HG03025 (cell line): ENCODE results near the gene SLX4IP.
A peak's percentile ranks its signal among the peaks of the same experiment; 100 is the strongest.

Experiments used
- ATAC-seq: cut with Tn5 transposase; IDR thresholded peaks from one replicate; pipeline ENCODE4 v1.9.1; 2021; ENCODE audit warnings: mild to moderate bottlenecking, moderate library complexity; ENCODE audit not compliant: unreplicated experiment, low FRiP score

SLX4IP gene

GRCh38 chr20:10490257-10490656, 55.2 kb downstream of the SLX4IP start:
- ATAC-seq, result no peak

DNA sequence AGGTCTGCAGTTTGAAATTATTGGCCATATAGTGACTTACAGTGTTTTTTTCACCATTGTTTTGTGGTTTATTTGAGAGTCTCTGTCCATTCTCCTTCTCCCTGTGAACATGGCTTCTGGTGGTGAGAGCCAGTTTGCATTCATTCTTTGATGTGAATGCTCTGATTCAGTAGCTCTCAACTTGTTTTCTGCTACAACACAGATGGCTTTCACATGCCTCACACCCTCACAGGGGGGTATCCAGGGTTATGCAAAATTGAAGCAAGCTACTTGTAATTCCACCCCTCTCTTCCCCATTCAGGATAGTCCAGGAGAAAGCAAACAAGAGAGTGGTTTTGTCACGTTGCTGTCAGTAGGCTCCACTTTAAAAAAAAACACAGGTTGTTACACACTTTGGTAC, 55.6 kb downstream of the SLX4IP start:
- ATAC-seq, result no peak

- ATAC-seq, result no peak
Measured at GRCh38 chr20:10492065-10492464, 57.0 kb downstream of the SLX4IP start.

GRCh38 chr20:10492844-10493243, 57.7 kb downstream of the SLX4IP start:
- ATAC-seq, result no peak

GRCh38 chr20:10495173-10495572, 60.1 kb downstream of the SLX4IP start:
- ATAC-seq, result no peak

DNA sequence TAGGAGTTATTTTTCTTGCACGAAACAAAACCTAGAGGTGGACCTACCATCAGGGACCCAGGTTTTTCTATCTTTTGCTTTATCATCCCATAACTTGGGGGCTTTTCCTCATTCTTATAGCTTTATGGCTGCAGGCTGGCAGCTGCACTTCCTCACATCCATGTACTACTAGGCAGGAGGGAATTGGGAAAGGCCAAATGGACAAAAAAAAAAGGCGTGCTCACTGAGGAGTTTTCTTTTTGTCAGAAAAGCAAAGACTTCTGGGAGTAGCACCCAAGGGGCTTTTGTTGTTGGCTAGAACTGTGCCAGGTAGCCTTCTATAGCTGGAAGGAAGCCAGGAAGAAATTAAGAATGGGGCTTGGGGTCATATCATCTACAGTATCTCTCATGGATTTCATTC, 61.4 kb downstream of the SLX4IP start:
- ATAC-seq, result no peak

DNA sequence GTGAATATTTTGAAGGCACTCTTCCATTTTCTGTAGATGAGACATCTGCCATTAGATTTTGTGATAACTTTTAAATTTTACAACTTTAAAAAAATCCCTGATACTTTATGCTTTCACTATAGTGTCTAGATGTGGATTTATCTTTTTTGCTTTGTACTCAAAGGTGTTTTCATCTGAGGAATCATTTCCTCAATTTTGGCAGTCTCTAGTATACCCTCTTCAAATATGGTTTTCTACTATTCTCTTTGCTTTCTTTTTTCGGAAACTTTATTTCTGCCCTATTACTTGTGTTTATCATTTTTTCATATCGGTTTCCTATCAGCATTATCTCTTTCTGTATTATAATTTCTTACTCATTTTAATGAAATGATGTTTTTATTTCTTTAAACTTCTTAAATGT, 62.2 kb downstream of the SLX4IP start:
- ATAC-seq, result no peak

DNA sequence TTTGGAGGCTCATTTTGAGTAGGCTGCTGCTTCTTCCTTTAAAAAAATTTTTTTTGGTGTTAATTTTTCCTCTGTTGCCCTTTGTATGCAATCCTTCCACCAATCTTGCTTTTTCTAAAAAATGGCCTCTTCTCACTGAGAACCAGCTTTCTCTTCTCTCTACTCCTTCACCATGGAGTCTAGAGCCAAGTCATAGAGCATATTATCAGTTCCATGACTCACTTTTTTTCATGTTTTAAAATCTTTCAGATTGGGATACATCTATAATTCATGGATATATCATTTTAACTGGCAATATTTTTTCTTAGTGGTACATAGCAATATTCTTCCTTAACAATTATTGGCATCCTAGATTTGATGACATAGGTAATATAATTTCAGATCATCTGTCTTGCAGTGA, 62.7 kb downstream of the SLX4IP start:
- no peak for ATAC-seq

GRCh38 chr20:10498200-10498599, 63.1 kb downstream of the SLX4IP start:
- ATAC-seq, result no peak

- no peak for ATAC-seq
Measured at GRCh38 chr20:10501402-10501801, 66.3 kb downstream of the SLX4IP start.

DNA sequence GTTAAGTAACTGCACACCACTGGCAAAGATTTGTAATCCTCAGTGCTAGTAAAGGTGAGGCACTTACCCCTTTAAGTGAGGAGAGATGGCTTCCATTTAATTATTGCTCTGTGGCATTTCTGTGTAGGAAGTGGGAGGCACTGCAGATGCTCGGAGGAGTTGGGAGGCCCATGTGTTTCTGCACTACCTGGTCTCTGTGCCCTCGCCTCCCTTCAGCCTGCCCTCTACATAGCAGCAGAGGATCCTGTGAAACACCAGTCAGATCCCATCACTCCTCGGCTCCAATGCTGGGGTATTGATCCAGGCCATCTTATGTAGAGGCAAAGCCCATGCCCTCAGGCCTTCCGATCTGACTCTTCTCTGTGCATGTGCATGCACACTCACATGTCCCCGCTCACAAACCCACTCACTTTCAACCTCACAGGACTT, 67.0 kb downstream of the SLX4IP start:
- no peak for ATAC-seq

DNA sequence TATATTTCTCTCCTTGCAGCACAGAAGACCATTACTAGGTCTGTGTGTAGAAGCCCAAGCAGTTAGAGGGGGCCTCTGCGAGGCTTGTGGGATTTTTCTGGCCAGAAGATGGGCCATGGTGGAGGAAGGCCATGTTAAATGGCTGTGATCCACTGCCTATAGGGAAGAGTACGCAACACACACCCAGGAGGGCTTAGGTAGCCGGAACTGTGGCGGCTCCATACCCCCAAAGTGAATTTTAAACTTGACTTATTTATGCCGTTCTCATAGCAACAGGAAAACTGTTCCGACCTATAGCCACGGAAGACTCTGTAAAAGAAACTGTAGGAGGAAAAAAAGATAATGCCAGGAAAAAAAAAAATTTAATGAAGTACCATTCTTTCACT, 69.5 kb downstream of the SLX4IP start:
- no peak for ATAC-seq

DNA sequence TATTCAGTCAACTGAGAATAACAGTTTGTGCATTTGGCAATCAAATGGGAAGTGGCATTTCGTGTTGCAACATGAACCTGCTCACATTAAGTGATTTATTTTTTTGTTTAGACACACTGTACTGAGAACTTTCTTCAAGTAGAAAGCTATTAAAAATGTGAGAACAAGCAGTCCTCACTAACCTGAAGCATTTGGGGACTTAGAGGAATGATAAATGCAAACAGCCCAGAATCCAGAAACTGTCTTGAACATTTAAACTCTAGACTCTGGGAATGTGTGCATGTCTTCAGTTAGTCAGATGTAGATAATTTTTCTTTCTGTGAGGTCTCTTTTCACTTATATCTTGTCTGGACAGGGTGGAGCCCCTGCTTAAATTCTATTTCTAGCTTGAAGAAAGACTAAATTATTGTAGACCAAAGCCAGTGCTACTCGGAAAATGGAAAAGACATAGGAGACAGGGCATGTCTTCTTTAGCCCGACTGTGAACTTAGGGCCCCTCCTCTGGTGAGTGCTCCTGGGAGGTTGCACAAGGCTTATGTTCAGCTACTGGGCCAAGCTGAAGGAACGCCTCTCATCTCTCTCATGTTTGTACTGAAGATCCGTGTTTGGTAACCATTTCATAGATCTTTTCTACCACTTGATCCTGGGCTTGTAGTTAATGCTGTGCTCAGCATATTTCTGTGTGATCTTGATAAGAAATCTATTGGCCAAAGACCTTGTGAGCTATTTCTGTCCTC, 70.1 kb downstream of the SLX4IP start:
- no peak for ATAC-seq

GRCh38 chr20:10505827-10506226, 70.7 kb downstream of the SLX4IP start:
- ATAC-seq, result no peak

GRCh38 chr20:10507052-10507451, 71.9 kb downstream of the SLX4IP start:
- no peak for ATAC-seq

- no peak for ATAC-seq
Measured at GRCh38 chr20:10508060-10508459, 73.0 kb downstream of the SLX4IP start.

- no peak for ATAC-seq
Measured at GRCh38 chr20:10508468-10509251, 73.6 kb downstream of the SLX4IP start.

DNA sequence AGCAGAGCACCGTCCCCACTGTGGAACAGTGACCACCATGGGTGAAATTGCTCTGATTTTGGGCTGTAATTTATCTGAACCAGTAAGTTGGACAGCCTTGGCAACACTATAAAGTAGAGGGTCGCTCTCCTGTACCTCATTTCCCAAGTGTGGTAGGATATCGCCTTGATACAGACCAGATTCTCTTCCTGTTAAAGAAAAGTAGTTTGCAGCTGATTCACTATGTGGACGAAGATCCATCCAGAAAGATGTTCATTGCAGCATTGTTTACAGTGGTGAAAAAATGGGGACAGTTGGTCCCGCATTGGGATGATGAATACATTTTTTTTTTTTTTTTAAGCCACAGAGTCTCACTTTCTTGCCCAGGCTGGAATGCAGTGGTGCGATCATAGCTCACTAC, 74.3 kb downstream of the SLX4IP start:
- ATAC-seq, result no peak

GRCh38 chr20:10510216-10510615, 75.1 kb downstream of the SLX4IP start:
- ATAC-seq, result no peak

- ATAC-seq, result peak; percentile 13
Measured at GRCh38 chr20:10511170-10511508, 76.0 kb downstream of the SLX4IP start.

DNA sequence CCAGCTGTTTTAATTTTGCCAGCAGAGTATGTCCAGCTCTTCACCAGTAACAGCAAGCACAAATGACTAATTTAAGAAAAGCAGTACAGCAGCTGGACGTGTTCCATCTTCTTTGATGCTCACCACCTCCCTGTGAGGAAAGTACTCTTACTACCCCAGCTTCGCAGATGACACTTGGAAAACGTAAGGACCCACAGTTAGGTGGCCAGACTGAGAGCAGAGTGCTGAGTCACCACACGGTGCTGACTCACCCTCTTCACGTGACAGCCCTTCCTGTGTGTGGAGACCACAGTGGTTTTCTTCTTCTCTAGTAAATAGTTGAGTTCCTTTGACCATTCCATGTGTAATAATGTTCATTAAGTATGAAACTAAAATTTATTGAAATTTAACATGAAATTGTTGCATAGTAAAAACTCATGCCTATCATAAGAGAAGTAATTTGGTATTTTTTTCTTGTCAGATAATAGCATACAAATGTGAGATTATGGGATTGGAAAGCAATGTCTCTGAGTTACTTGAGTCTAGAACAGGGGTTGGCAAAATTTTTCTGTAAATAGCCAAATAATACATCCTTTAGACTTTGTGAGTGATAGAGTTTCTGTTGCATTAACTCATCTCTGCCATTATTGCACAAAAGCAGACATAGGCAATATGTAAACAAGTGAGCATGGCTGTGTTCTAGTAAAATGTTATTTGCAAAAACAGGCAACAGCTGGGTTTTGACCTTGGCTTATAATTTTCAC, 76.6 kb downstream of the SLX4IP start:
- ATAC-seq, result peak; percentile 98
